Measurements from ENCODE around the gene KAZN.

The KAZN gene

GRCh38 chr1:14590411-14591180 is 7.9 kb upstream of the KAZN start:
- no peak for DNase-seq

DNA sequence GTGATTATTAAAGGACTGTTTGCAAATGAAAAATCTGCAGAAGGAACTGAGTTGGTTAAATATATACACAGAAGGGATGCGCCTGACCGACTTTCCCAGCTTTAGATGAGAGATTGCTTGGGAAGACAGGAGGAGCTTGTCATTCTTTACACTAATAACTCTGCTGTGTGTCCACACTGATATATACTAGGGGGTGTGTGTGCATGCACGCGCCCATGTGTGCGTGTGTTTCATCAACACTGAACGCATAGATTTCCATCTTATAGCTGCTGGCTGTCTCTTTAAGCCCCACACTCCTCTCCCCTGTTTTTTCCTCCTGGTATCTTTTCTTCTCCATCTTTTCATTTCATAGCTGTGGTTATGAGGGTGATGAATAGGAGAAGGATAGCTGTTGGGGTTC is 6.9 kb upstream of the KAZN start:
- DNase-seq = no peak

DNA sequence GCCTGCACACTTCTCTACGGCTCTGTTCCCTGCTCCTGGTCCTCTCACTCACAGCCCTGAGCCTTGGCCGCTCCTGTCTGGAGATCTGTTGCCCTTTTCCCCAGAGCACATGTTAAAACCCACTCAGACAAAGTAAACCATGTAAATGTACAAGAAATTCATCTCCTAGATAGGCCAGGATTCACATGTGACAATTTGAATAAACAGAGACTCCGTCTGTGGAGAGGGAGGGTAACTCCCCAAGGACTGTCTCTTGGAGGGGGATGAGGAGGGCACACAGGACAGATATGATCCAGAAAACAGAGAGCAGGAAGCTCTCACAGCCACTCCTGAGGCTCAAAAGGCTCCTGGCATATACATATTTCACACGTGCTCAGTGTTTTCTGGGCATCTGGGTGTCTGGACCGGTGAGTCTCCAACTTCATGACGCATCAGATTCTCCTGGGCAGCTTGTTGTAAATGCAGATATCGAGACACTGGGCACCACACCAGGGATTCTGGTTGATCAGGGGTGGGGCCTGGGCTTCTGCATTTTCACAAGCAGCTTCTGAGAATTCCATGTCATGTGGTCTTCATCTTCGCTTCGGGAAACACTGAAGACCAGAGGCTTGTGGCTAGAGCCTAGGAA is 6.4 kb upstream of the KAZN start:
- DNase-seq = no peak

DNA sequence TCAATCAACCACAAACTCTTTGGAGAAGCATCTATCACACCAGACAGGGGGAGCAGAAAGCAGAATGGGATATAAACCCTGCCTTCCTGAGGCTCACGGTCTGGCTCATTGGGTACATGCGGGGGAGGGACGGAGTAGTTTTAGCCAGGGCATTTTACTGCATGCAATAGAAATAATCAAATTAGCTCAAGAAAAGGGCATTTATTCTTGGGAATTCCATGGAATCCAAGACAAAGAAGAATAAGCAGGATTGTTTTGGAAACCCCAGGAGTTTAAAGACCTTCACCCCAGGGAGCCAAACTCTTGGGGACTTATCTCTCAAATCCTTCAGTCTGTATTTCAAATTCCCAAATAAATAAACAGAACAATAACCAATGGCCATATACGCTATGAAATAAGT is 5.2 kb upstream of the KAZN start:
- DNase-seq = no peak

DNA sequence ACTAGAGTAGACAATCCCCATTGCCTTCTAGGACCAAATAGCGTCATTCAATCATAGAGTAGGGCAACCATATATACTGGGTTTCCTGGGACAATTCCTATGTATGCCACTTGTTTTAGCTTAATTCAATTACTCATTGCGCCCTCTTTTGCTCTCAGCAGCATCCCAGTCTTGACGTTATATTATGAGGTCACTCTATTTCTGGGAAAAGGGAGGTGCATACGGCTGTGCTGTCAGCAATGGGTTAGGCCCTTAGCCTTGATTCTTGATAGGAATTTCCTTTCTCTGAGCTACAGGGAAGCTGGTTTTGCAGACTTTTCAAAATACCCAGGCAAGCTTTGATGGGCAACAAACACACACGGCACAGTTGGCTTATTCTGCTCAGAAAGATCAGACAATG is 4.4 kb upstream of the KAZN start:
- DNase-seq = no peak

GRCh38 chr1:14596591-14596990 is 1.9 kb upstream of the KAZN start:
- DNase-seq = no peak

- DNase-seq = no peak
These were observed 1.0 kb upstream of the KAZN start for GRCh38 chr1:14597343-14598006.

GRCh38 chr1:14598007-14598497 is 433 bp upstream of the KAZN start:
- DNase-seq = no peak

DNA sequence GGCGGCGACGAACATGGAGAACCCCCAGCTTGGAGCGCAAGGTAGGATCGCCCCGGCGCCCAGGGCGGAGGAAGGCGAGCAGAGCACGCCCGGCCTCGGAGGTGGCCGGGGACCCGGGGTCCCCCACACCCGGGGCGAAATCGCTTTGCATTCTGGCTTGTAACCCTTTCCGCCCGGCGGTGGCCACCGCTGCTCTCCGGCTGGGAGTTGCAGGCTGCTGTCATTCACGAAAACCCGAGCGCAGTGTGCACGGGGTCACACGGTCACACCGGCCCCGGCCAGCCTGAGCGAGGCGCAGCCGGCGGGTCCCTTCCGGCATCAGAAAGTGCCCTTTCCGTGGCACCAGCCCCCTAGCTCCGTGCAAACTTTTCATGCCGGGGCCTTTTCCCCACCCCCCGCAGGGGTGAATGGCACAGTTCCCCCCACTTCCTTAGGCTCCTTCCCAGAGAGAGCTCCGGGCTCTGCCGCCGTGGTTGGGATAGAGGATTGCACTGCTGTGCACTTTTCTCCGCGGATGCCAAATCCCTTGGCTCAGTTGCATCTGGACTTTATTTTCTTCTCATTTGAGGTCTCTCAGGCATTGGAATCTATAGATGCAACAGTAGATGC is 802 bp downstream of the KAZN start:
- DNase-seq = no peak

- no peak for DNase-seq
These were observed 1.3 kb downstream of the KAZN start for GRCh38 chr1:14599800-14600199.

GRCh38 chr1:14600405-14601112 is 2.1 kb downstream of the KAZN start:
- no peak for DNase-seq

GRCh38 chr1:14602136-14602535 is 3.7 kb downstream of the KAZN start:
- DNase-seq = no peak

- DNase-seq = no peak
These were observed 5.2 kb downstream of the KAZN start for GRCh38 chr1:14603645-14604044.

DNA sequence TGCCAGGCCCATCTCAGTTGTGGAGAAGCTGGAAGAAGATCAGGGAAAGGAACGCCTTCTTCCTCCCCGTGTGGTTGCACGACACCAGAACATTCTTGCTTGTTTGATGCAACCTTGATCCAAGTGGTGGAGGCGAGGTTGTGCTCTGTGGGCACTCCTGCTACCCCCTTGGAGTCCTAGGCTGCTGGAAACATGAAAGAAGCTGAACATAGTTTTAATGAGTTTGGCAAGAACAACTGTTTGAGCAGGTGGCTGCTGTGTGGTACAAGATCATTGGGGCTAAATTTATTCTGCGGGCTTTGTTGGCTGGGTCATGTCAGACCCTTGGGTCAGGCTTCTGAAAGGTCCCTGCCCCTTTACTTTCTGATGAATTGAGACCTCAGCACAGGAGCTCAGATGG is 5.9 kb downstream of the KAZN start:
- no peak for DNase-seq

DNA sequence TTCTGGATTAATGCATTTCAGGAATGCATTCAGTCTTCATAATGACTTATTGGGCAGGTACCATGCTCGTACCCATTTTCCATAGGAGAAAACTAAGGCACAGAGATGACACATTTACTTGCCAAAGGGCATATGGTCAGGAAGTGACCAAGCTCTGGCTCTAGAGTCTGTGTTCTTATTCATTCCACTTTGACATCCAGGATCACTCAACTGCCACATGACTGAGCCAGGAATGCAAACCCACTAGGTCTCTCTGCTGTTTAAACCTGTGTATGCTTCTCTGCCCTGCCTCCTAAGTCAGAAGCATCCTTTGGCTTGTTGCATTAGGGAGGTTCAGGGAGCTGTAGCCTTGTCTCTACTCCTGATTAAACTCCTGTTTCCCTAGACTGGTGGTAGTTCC is 7.5 kb downstream of the KAZN start:
- DNase-seq = no peak

DNA sequence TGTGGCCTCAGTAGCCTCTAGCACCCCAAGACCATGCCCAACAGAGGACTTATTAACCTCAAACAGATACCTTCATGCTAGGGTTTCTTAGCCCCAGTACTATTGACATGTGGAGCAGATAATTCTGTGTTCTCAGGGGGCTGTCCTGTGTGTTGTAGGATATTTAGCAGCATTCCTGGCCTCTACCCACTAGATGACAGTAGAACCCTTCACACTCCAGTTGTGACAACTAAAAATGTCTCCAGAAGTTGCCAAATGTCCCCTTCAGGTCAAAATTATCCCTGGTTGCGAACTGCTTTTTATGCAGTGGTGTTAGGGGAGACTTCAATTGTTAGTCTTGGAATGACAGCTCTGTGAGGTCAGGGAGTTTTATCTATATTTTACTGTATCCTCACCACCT is 8.1 kb downstream of the KAZN start:
- no peak for DNase-seq

- no peak for DNase-seq
These were observed 8.8 kb downstream of the KAZN start for GRCh38 chr1:14607295-14607694.

DNA sequence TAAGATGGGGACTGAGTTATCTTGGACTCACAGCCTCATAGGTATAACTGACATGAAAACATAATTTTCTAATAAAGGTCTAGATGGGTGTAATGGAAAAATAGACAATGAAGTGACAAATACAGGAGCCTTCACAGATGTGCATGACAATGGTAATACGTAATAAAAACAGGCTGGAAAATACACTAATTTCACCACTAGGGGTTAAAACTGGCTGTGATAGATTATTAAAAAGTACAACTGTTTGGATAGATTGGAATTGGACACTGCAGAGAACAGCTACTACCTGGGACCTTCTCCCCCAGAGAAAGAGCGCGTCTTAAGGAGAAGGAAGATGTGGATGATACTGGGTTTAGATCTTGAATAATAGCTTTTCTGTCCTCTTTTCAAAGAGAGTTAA is 9.8 kb downstream of the KAZN start:
- DNase-seq = no peak

DNA sequence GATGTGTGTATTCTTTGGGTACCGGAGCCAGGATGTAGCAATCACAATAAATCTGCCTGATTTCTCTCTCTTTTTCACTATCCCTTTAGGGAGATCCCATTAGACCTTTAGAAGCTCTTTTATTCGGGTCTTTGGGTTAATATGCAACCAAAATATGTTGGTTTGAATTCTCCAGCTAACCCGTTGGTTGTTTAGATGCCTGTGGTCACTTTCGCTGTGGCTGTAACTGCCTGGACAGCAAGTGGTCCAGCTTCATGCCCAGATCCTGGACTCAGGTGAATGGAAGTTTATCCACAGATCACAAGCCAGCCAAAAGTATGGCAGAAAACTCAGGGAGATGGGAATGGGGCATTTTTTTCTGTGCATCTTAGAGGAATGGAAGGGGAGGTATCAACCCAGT is 12.3 kb downstream of the KAZN start:
- no peak for DNase-seq

DNA sequence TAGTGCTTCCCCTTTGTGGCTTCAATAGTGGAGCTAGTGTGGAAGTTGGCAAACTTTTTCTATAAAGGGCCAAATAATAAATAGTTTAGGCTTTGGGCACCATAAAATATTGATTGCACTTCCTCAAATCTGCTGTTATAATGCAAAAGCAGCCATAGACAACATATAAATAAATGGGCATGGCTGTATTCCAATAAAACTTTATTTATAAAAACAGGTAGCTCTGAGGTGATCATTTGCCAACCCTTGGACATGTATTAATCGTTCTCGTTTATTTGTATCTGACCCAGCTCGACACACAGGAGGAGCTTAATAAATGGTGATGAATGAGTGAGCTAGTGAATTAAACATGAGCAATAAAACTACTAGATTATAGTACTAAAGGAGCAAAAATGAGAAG is 13.3 kb downstream of the KAZN start:
- no peak for DNase-seq

- DNase-seq = no peak
These were observed 13.8 kb downstream of the KAZN start for GRCh38 chr1:14612256-14612655.

GRCh38 chr1:14613926-14614325 is 15.4 kb downstream of the KAZN start:
- no peak for DNase-seq

DNA sequence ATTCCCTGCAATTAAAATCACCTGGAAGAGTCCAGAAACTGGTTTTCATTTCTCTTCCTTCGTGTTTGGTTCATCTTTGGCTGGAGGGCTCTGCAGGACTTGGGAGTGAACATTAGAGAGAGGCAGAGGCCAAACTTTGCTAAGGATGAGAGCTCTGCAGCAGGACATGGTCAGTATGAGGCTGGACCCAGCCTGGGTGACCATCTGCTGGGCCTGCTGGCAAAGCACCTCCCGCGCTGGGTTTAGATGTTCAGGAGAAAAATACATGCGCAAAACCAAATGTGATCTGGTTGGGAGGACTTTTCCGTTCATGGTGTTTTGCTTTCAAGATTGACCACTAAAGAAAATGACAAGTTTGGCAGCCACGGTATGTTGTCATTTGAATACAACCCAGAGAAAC is 15.9 kb downstream of the KAZN start:
- DNase-seq = no peak

Data from CD4-positive, alpha-beta T cell treated with Interleukin-4 for 1 hour (primary cell).